Fibroblast of mammary gland (primary cell): ENCODE measurements around the gene CELSR2.

Experiments used
- DNase-seq: peaks from one replicate; pipeline ENCODE4 v3.0.0-alpha.2; 2010; ENCODE audit warnings: low read depth
- H3K4me3 ChIP-seq: 2 replicates; pipeline ENCODE4 v1.5.1; 2011; ENCODE audit warnings: low read depth, mild to moderate bottlenecking, low read length, moderate library complexity; ENCODE audit not compliant: control insufficient read depth
- CTCF ChIP-seq: conservative IDR thresholded peaks from 2 replicates; pipeline ENCODE4 v1.5.1; 2011; ENCODE audit warnings: low read depth, low read length, inconsistent platforms; ENCODE audit not compliant: control insufficient read depth, insufficient read depth

The CELSR2 gene

GRCh38 chr1:109273570-109274288 lies 24.4 kb downstream of the CELSR2 start:
- no peak for TF ChIP-seq CTCF
- no peak for DNase-seq
- no peak overlapping the region for H3K4me3 ChIP-seq

GRCh38 chr1:109274533-109275476 lies 25.5 kb downstream of the CELSR2 start:
- TF ChIP-seq CTCF: no peak
- H3K4me3 ChIP-seq: no peak overlapping the region
- DNase-seq: no peak

DNA sequence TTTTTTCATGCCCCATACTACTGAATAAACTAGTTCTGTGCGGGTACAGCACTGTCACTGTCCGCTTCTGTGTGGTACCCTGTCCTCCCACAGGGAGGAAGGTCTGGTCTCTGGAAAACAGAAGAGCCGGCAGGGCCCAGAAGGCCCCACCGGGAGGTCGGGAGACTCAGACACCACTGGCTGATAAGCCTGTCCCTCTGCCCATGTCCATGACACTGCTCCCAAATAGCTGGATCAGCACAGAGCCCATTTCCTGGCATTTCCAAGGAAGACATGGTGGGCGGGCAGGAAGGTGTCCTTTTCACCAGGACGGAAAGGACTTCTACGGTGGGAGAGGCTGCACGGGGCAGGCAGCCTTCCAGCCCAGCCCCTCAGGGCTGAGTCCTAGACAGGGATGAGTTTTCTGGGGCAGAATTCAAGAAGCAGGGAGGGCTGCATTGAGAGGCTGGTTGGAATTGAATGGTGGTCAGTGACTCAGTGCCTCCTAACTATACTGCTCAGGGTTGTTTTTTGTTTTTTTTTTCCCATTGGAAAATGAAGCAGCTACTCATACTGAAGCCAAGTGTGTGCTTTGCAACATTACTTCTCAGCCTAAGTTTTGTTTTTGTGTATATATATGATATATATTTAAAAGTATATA lies 26.5 kb downstream of the CELSR2 start:
- TF ChIP-seq CTCF: no peak
- no peak overlapping the region for H3K4me3 ChIP-seq

GRCh38 chr1:109277434-109278204 lies 28.3 kb downstream of the CELSR2 start:
- TF ChIP-seq CTCF: peak; percentile 96
- peak; percentile 68 for DNase-seq
- no peak overlapping the region for H3K4me3 ChIP-seq

More for the DNA sequence above, 26.5 kb downstream of the CELSR2 start:
- peak; percentile 37 for DNase-seq

GRCh38 chr1:109279615-109280278 lies 30.4 kb downstream of the CELSR2 start:
- DNase-seq: no peak
- TF ChIP-seq CTCF: no peak
- H3K4me3 ChIP-seq: no peak overlapping the region
